Measurements from ENCODE around the gene WDR27. TPM values are rescaled to one million over a fixed set of nuclear protein-coding genes. Genes with fewer than 3 reads are reported as not detected.

Gene WDR27
- total and polyA plus RNA-seq, 2 experiments from 2014 or later = 27.7 to 29.7 TPM

DNA sequence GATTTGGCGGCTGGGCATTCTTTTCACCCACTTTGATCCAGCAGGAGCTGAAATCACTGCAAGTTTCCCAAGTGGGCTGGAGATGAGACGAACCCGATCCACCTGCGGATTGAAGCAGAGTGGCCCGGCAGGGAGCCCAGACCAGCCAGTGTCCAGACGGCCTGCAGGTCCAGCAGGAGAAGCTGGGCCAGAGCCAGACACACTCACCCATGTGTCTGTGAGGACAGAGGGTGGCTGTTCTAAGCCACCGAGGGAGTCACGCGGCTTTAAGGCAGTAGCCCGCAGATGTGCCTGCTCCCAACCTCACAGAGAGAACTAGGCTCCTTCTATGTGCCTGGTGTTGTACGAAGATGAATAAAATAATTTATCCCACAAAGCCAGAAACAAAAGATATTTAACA, 200.7 kb downstream of the WDR27 start:
- Histone ChIP-seq H2AFZ (no peak overlapping the region), H3K79me2 (no peaks in the 10 kb centered on the region), H3K27me3 (no peaks in the 10 kb centered on the region), H3K9me3 (ENCODE audit: low read depth) (no peaks in the 10 kb centered on the region), H4K20me1 (ENCODE audit: insufficient read depth, poor library complexity, severe bottlenecking) (no peaks in the 10 kb centered on the region), H3K4me3 (no peak overlapping the region), H3K36me3 (replicated peaks; ENCODE audit: insufficient read depth, low read depth) (no peaks in the 10 kb centered on the region), H3K9me2 (replicated peaks; ENCODE audit: insufficient read depth) (no peaks in the 10 kb centered on the region), H3K4me1 (ENCODE audit: insufficient read depth) (no peaks in the 10 kb centered on the region), H3K27ac (no peak overlapping the region), H3K4me2 (no peak overlapping the region)
- no peak for TF ChIP-seq EZH2 (IDR thresholded peaks at IDR 0.05; ENCODE audit: borderline replicate concordance)
- TF ChIP-seq, protein P1, sequence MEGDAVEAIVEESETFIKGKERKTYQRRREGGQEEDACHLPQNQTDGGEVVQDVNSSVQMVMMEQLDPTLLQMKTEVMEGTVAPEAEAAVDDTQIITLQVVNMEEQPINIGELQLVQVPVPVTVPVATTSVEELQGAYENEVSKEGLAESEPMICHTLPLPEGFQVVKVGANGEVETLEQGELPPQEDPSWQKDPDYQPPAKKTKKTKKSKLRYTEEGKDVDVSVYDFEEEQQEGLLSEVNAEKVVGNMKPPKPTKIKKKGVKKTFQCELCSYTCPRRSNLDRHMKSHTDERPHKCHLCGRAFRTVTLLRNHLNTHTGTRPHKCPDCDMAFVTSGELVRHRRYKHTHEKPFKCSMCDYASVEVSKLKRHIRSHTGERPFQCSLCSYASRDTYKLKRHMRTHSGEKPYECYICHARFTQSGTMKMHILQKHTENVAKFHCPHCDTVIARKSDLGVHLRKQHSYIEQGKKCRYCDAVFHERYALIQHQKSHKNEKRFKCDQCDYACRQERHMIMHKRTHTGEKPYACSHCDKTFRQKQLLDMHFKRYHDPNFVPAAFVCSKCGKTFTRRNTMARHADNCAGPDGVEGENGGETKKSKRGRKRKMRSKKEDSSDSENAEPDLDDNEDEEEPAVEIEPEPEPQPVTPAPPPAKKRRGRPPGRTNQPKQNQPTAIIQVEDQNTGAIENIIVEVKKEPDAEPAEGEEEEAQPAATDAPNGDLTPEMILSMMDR (IDR thresholded peaks at IDR 0.05; ENCODE audit: poor library complexity) = no peak
- no peak for TF ChIP-seq EZH2phosphoT487 (IDR thresholded peaks at IDR 0.05; ENCODE audit: low read depth, severe bottlenecking, unreplicated experiment)
- no peak for DNase-seq (ENCODE audit: low spot score)
- 93% methylated on average over 11 of the region's 11 CpGs for WGBS (ENCODE audit: low lambda C conversion rate, missing lambda C conversion rate)

DNA sequence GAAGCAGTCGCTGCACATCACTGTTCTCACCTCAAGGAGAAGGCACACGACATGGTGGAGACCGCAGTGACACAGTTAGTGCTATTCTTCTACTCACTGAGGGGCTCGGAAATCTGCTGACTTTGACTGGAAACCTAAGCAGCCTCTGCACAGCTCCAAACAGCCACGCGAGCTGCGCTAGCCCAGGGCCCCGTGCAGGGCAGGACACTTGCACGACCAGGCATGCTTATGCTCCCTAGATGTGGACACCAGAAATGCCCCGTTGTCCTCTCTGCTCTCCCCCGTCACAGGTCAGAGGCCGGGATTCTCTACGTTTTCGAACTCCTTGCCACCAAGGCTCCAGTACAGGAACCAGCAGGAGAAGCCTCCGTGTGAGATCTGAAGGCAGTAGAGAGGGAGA, 201.1 kb downstream of the WDR27 start:
- no peak overlapping the region for H3K27ac ChIP-seq
- H3K36me3 ChIP-seq (replicated peaks; ENCODE audit: insufficient read depth, low read depth) = no peaks in the 10 kb centered on the region
- no peaks in the 10 kb centered on the region for H3K9me3 ChIP-seq (ENCODE audit: low read depth)
- H3K9me2 ChIP-seq (replicated peaks; ENCODE audit: insufficient read depth) = no peaks in the 10 kb centered on the region
- no peak overlapping the region for H2AFZ ChIP-seq
- no peaks in the 10 kb centered on the region for H4K20me1 ChIP-seq (ENCODE audit: insufficient read depth, poor library complexity, severe bottlenecking)
- H3K4me3 ChIP-seq = no peak overlapping the region
- no peaks in the 10 kb centered on the region for H3K79me2 ChIP-seq
- 95% methylated on average over 15 of the region's 15 CpGs for WGBS (ENCODE audit: low lambda C conversion rate, missing lambda C conversion rate)
- H3K4me1 ChIP-seq (ENCODE audit: insufficient read depth) = no peaks in the 10 kb centered on the region
- H3K4me2 ChIP-seq = no peak overlapping the region
- no peak for DNase-seq (ENCODE audit: low spot score)
- H3K27me3 ChIP-seq = no peaks in the 10 kb centered on the region
- TF ChIP-seq EZH2 (IDR thresholded peaks at IDR 0.05; ENCODE audit: borderline replicate concordance) (no peak), EZH2phosphoT487 (IDR thresholded peaks at IDR 0.05; ENCODE audit: low read depth, severe bottlenecking, unreplicated experiment) (no peak)
- TF ChIP-seq, protein P1 (IDR thresholded peaks at IDR 0.05; ENCODE audit: poor library complexity) = no peak

DNA sequence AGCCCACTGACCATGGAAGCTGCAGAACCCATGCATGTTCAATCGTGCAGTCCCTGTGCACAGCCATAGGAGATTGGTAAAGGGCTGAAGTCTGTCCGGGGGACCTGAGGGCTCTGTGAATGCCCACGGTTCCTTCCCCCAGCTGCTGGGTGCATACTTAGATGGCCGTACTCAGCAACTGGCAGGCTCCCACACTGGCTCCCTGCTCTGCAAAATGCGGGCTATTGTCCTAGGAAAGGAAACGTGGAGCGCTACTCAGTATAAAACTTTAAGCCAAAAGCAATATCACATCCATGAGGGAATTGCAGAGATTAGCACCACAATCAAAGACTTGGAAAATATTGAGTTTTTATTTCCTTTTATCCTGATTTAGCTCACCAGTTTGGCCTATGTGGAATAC, 202.0 kb downstream of the WDR27 start:
- Histone ChIP-seq H3K9me3 (ENCODE audit: low read depth) (no peaks in the 10 kb centered on the region), H3K27me3 (no peaks in the 10 kb centered on the region), H2AFZ (no peak overlapping the region), H3K79me2 (no peaks in the 10 kb centered on the region), H3K4me2 (no peak overlapping the region), H3K9me2 (replicated peaks; ENCODE audit: insufficient read depth) (no peaks in the 10 kb centered on the region), H3K36me3 (replicated peaks; ENCODE audit: insufficient read depth, low read depth) (no peaks in the 10 kb centered on the region), H3K27ac (no peak overlapping the region), H3K4me3 (no peak overlapping the region), H4K20me1 (ENCODE audit: insufficient read depth, poor library complexity, severe bottlenecking) (no peaks in the 10 kb centered on the region), H3K4me1 (ENCODE audit: insufficient read depth) (no peaks in the 10 kb centered on the region)
- 83% methylated on average over 7 of the region's 7 CpGs for WGBS (ENCODE audit: low lambda C conversion rate, missing lambda C conversion rate)
- DNase-seq (ENCODE audit: low spot score) = no peak
- TF ChIP-seq EZH2phosphoT487 (IDR thresholded peaks at IDR 0.05; ENCODE audit: low read depth, severe bottlenecking, unreplicated experiment) = no peak
- TF ChIP-seq, protein P1 (IDR thresholded peaks at IDR 0.05; ENCODE audit: poor library complexity) = no peak
